ENCODE data around the gene ABCC6.

- TF ChIP-seq, protein P1, sequence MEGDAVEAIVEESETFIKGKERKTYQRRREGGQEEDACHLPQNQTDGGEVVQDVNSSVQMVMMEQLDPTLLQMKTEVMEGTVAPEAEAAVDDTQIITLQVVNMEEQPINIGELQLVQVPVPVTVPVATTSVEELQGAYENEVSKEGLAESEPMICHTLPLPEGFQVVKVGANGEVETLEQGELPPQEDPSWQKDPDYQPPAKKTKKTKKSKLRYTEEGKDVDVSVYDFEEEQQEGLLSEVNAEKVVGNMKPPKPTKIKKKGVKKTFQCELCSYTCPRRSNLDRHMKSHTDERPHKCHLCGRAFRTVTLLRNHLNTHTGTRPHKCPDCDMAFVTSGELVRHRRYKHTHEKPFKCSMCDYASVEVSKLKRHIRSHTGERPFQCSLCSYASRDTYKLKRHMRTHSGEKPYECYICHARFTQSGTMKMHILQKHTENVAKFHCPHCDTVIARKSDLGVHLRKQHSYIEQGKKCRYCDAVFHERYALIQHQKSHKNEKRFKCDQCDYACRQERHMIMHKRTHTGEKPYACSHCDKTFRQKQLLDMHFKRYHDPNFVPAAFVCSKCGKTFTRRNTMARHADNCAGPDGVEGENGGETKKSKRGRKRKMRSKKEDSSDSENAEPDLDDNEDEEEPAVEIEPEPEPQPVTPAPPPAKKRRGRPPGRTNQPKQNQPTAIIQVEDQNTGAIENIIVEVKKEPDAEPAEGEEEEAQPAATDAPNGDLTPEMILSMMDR (IDR thresholded peaks at IDR 0.05 in 2 of 3, conservative IDR thresholded peaks at IDR 0.05 in 1 of 3; ENCODE audit: borderline replicate concordance in 1 of 3, insufficient read depth in 1 of 3, low read depth in 2 of 3, low read length in 2 of 3) = no peak
- no peak for TF ChIP-seq CBX3 (IDR thresholded peaks at IDR 0.05; ENCODE audit: low read depth)
Measured at GRCh38 chr16:16107839-16108238, 115.5 kb downstream of the ABCC6 start.

All from HCT116 (cell line).